GM23338 (cell line): ENCODE data around the gene ZNF394. TPM values are rescaled to one million over a fixed set of nuclear protein-coding genes. Genes with fewer than 3 reads are reported as not detected.

ENCODE experiments used
- ATAC-seq: fragments of 200-7000 bp; cut with Tn5 transposase; 3 replicates; pipeline ENCODE4 v1.9.1; 2020
- DNase-seq: peaks from one replicate; pipeline ENCODE4 v3.0.0-alpha.2; 2015; ENCODE audit warnings: low spot score
- H2AFZ ChIP-seq: fragments of 200-600 bp; sonication (generic); 2 replicates; pipeline ENCODE4 v1.8.0; 2016; ENCODE audit warnings: antibody characterized with exemption, mild to moderate bottlenecking, moderate library complexity
- H3F3A ChIP-seq: fragments of 200-600 bp; sonication (generic); replicated peaks from 2 replicates; pipeline ENCODE4 v1.8.0; 2017; ENCODE audit warnings: antibody characterized with exemption, mixed run types, low read depth
- H3K27ac ChIP-seq: fragments of 200-600 bp; sonication (generic); 2 replicates; pipeline ENCODE4 v1.6.1; 2016; ENCODE audit warnings: low read depth
- H3K27me3 ChIP-seq: fragments of 200-600 bp; sonication (generic); 2 replicates; pipeline ENCODE4 v1.8.0; 2016; ENCODE audit warnings: mild to moderate bottlenecking, mixed run types, moderate library complexity; ENCODE audit not compliant: insufficient read depth
- H3K36me3 ChIP-seq: fragments of 200-600 bp; sonication (generic); 2 replicates; pipeline ENCODE4 v1.8.0; 2016; ENCODE audit warnings: mild to moderate bottlenecking; ENCODE audit not compliant: insufficient read depth
- H3K4me1 ChIP-seq: fragments of 200-600 bp; sonication (generic); 2 replicates; pipeline ENCODE4 v1.8.0; 2016; ENCODE audit warnings: mild to moderate bottlenecking, moderate library complexity; ENCODE audit not compliant: insufficient read depth
- H3K4me2 ChIP-seq: fragments of 200-600 bp; sonication (generic); 2 replicates; pipeline ENCODE4 v1.7.1; 2017; ENCODE audit warnings: mixed run types
- H3K4me3 ChIP-seq: fragments of 200-600 bp; sonication (generic); 2 replicates; pipeline ENCODE4 v1.6.1; 2016; ENCODE audit warnings: mixed run types
- H3K79me2 ChIP-seq: fragments of 200-600 bp; sonication (generic); replicated peaks from 2 replicates; pipeline ENCODE4 v1.8.0; 2017; ENCODE audit warnings: mild to moderate bottlenecking; ENCODE audit not compliant: insufficient read depth
- H3K9me2 ChIP-seq: fragments of 200-600 bp; sonication (generic); 2 replicates; pipeline ENCODE4 v1.8.0; 2017; ENCODE audit not compliant: insufficient read depth
- H4K20me1 ChIP-seq: fragments of 200-600 bp; sonication (generic); replicated peaks from 2 replicates; pipeline ENCODE4 v1.8.0; 2017; ENCODE audit warnings: mild to moderate bottlenecking; ENCODE audit not compliant: insufficient read depth
- H3K27ac Mint-ChIP-seq: 2 replicates; pipeline ENCODE4 v1.8.0; 2020; ENCODE audit warnings: inconsistent platforms, mild to moderate bottlenecking, moderate library complexity, mixed read lengths
- H3K27me3 Mint-ChIP-seq: 3 replicates; pipeline ENCODE4 v1.8.0; 2022; ENCODE audit warnings: low read depth, mild to moderate bottlenecking, moderate library complexity, mixed read lengths, inconsistent platforms; ENCODE audit not compliant: insufficient read depth, poor library complexity
- H3K36me3 Mint-ChIP-seq: 3 replicates; pipeline ENCODE4 v1.8.0; 2021; ENCODE audit warnings: low read depth, mild to moderate bottlenecking, inconsistent platforms, moderate library complexity, mixed read lengths
- H3K4me1 Mint-ChIP-seq: 3 replicates; pipeline ENCODE4 v1.8.0; 2020; ENCODE audit warnings: mild to moderate bottlenecking, inconsistent platforms, mixed read lengths
- H3K4me3 Mint-ChIP-seq: 3 replicates; pipeline ENCODE4 v1.8.0; 2021; ENCODE audit warnings: moderate library complexity, mild to moderate bottlenecking, inconsistent platforms, mixed read lengths
- H3K9me3 Mint-ChIP-seq: 3 replicates; pipeline ENCODE4 v1.8.0; 2020; ENCODE audit warnings: moderate library complexity, mild to moderate bottlenecking, inconsistent platforms, mixed read lengths
- CREB1 ChIP-seq: fragments of 250-450 bp; sonication (Bioruptor Pico); IDR thresholded peaks from 2 replicates; pipeline ENCODE4 v1.5.0; 2020; ENCODE audit warnings: low read depth, mild to moderate bottlenecking, moderate library complexity
- CTCF ChIP-seq, 2 experiments: fragments of 200-600 bp in 1 of 2; sonication (generic) in 1 of 2; conservative IDR thresholded peaks; 2 replicates each; pipeline versions ENCODE4 v1.5.1 to v1.6.1; 2016 to 2017; ENCODE audit warnings: antibody characterized with exemption in 2 of 2, low read depth in 2 of 2, mild to moderate bottlenecking in 2 of 2, moderate library complexity in 1 of 2
- EZH2 ChIP-seq: fragments of 200-600 bp; sonication (generic); IDR thresholded peaks from one replicate; pipeline ENCODE4 v1.8.0; 2017; ENCODE audit warnings: antibody characterized with exemption, mild to moderate bottlenecking, low read depth; ENCODE audit not compliant: unreplicated experiment
- EZH2phosphoT487 ChIP-seq: fragments of 200-600 bp; sonication (generic); IDR thresholded peaks from one replicate; pipeline ENCODE4 v1.8.1; 2018; ENCODE audit warnings: antibody characterized with exemption; ENCODE audit not compliant: unreplicated experiment
- NANOG ChIP-seq: IDR thresholded peaks from 2 replicates; pipeline ENCODE4 v1.6.1; 2016; ENCODE audit warnings: antibody characterized with exemption, borderline replicate concordance
- STAT1 ChIP-seq: IDR thresholded peaks from one replicate; pipeline ENCODE4 v1.6.1; 2016; ENCODE audit warnings: antibody characterized with exemption; ENCODE audit not compliant: unreplicated experiment
- ZNF114 ChIP-seq: fragments of 250-450 bp; sonication (Bioruptor Pico); IDR thresholded peaks from 2 replicates; pipeline ENCODE4 v1.5.0; 2020; ENCODE audit warnings: mild to moderate bottlenecking, moderate library complexity
- ZNF331 ChIP-seq: fragments of 250-450 bp; sonication (Bioruptor Pico); IDR thresholded peaks from 2 replicates; pipeline ENCODE4 v1.5.0; 2020; ENCODE audit warnings: low read depth, mild to moderate bottlenecking, moderate library complexity
- ZNF462 ChIP-seq: fragments of 250-450 bp; sonication (Bioruptor Pico); IDR thresholded peaks from 2 replicates; pipeline ENCODE4 v1.5.0; 2020; ENCODE audit warnings: mild to moderate bottlenecking, moderate library complexity
- polyA plus RNA-seq: library from polyadenylated mRNA; unstranded; fragments of >200 nt; fragmentation: Nextera tagmentation; extraction: Ambion mirVana; gene quantifications from 2 replicates; pipeline ENCODE4 v1.2.1, GENCODE V29; 2016
- total RNA-seq: library from RNA; depleted of rRNA; stranded (reverse); fragments of >200 nt; shearing (Covaris generic); gene quantifications from 2 replicates; pipeline ENCODE4 v1.2.3, GENCODE V29; 2014

ZNF394 gene
- total and polyA plus RNA-seq, 2 experiments from 2014 or later, result 12.6 to 26.9 TPM

GRCh38 chr7:99497766-99498545, 2.1 kb downstream of the ZNF394 start:
- Histone ChIP-seq H3F3A (peaks cover 29% of the 10 kb centered on the region), H3K27me3 (no peaks in the 10 kb centered on the region), H3K79me2 (peaks cover 53% of the 10 kb centered on the region), H3K4me2 (peak overlapping the region; percentile 94), H3K36me3 (peaks cover 37% of the 10 kb centered on the region), H3K9me2 (no peaks in the 10 kb centered on the region), H3K4me3 (peak overlapping the region; percentile 85), H3K27ac (no peak overlapping the region), H4K20me1 (peaks cover 24% of the 10 kb centered on the region), H3K4me1 (peaks cover 18% of the 10 kb centered on the region; the same call in 1 of the 2 replicates), H2AFZ (no peak overlapping the region)
- H3K27me3 Mint-ChIP-seq, result peaks cover 3% of the 10 kb centered on the region
- no peak for TF ChIP-seq EZH2phosphoT487
- no peak for TF ChIP-seq CTCF (conservative IDR thresholded peaks at IDR 0.05; ENCODE audit: low read depth in 2 of 2)
- TF ChIP-seq STAT1, result no peak
- H3K36me3 Mint-ChIP-seq, result peaks cover 57% of the 10 kb centered on the region
- H3K27ac Mint-ChIP-seq, result no peak overlapping the region
- DNase-seq (no peak), ATAC-seq (no peak)
- H3K4me3 Mint-ChIP-seq, result peak overlapping the region; percentile 99
- peaks cover 36% of the 10 kb centered on the region for H3K9me3 Mint-ChIP-seq
- peaks cover 13% of the 10 kb centered on the region for H3K4me1 Mint-ChIP-seq

GRCh38 chr7:99493823-99494222, 6.3 kb downstream of the ZNF394 start:
- Mint-ChIP-seq H3K4me3 (no peak overlapping the region), H3K9me3 (peaks cover 29% of the 10 kb centered on the region), H3K36me3 (peaks cover 66% of the 10 kb centered on the region), H3K27ac (no peak overlapping the region), H3K27me3 (no peaks in the 10 kb centered on the region), H3K4me1 (peaks cover 12% of the 10 kb centered on the region)
- Histone ChIP-seq H3K4me3 (no peak overlapping the region), H3K36me3 (peaks cover 41% of the 10 kb centered on the region), H3K4me2 (no peak overlapping the region), H3K4me1 (peaks cover 11% of the 10 kb centered on the region; the same call in 1 of the 2 replicates), H3K27ac (no peak overlapping the region), H3K79me2 (peaks cover 36% of the 10 kb centered on the region), H3K9me2 (no peaks in the 10 kb centered on the region), H4K20me1 (peaks cover 17% of the 10 kb centered on the region), H3K27me3 (no peaks in the 10 kb centered on the region), H2AFZ (no peak overlapping the region), H3F3A (peaks cover 20% of the 10 kb centered on the region)
- no peak for ATAC-seq
- no peak for DNase-seq
- TF ChIP-seq ZNF114 (no peak), ZNF462 (CRISPR knock-in tag) (no peak), EZH2 (no peak), CREB1 (CRISPR knock-in tag) (no peak), NANOG (no peak), EZH2phosphoT487 (no peak), CTCF (conservative IDR thresholded peaks at IDR 0.05; ENCODE audit: low read depth in 2 of 2) (no peak), ZNF331 (no peak)
